Endodermal cell (in vitro differentiated cells): ENCODE results near the gene RPS6KA4. TPM values are rescaled to one million over a fixed set of nuclear protein-coding genes. Genes with fewer than 3 reads are reported as not detected.
"Not testable (repeated sequence)": the region's sequence is repeated elsewhere in the genome, so short reads cannot be mapped to it uniquely, and the experiment has no call there.

Source experiments
- DNase-seq: peaks from one replicate; pipeline ENCODE4 v3.0.0-alpha.2; 2017
- H3K27ac ChIP-seq: 2 replicates; pipeline ENCODE4 v1.5.1; 2013; ENCODE audit warnings: mild to moderate bottlenecking, low read depth, low read length, moderate library complexity
- H3K27me3 ChIP-seq: 2 replicates; pipeline ENCODE4 v1.6.1; 2013; ENCODE audit warnings: mild to moderate bottlenecking, low read length, moderate library complexity; ENCODE audit not compliant: insufficient read depth, control insufficient read depth, poor library complexity, severe bottlenecking
- H3K36me3 ChIP-seq: 2 replicates; pipeline ENCODE4 v1.7.0; 2013; ENCODE audit warnings: mild to moderate bottlenecking, low read length, moderate library complexity; ENCODE audit not compliant: control insufficient read depth, insufficient read depth
- H3K4me1 ChIP-seq: one replicate; pipeline ENCODE4 v1.7.0; 2013; ENCODE audit warnings: low read length; ENCODE audit not compliant: control insufficient read depth, insufficient read depth
- H3K4me3 ChIP-seq: 2 replicates; pipeline ENCODE4 v1.5.1; 2013; ENCODE audit warnings: mild to moderate bottlenecking, low read length, moderate library complexity
- H3K9ac ChIP-seq: 2 replicates; pipeline ENCODE4 v1.6.1; 2013; ENCODE audit warnings: mild to moderate bottlenecking, low read length, moderate library complexity; ENCODE audit not compliant: poor library complexity, severe bottlenecking; ENCODE audit errors: extremely low read depth
- H3K9me3 ChIP-seq: 2 replicates; pipeline ENCODE4 v1.6.1; 2013; ENCODE audit warnings: mild to moderate bottlenecking, low read length, moderate library complexity; ENCODE audit not compliant: control insufficient read depth
- H3K27ac Mint-ChIP-seq: 2 replicates; pipeline ENCODE4 v1.8.0; 2020; ENCODE audit warnings: mixed read lengths
- H3K27me3 Mint-ChIP-seq: 2 replicates; pipeline ENCODE4 v1.8.0; 2021; ENCODE audit warnings: mild to moderate bottlenecking, mixed read lengths; ENCODE audit not compliant: insufficient read depth
- H3K36me3 Mint-ChIP-seq: 2 replicates; pipeline ENCODE4 v1.8.0; 2020; ENCODE audit warnings: low read depth, mixed read lengths
- H3K4me1 Mint-ChIP-seq: 2 replicates; pipeline ENCODE4 v1.8.0; 2020; ENCODE audit warnings: mixed read lengths
- H3K4me3 Mint-ChIP-seq: 2 replicates; pipeline ENCODE4 v1.8.0; 2020; ENCODE audit warnings: mild to moderate bottlenecking, moderate library complexity, mixed read lengths
- H3K9me3 Mint-ChIP-seq: 2 replicates; pipeline ENCODE4 v1.8.0; 2020; ENCODE audit warnings: mild to moderate bottlenecking, mixed read lengths
- CTCF ChIP-seq: fragments of 200-600 bp; sonication (generic); conservative IDR thresholded peaks from 2 replicates; pipeline ENCODE4 v1.5.0; 2021; ENCODE audit warnings: antibody characterized with exemption, mild to moderate bottlenecking
- WGBS, 2 experiments: methylation state at CpG; one replicate each; pipeline versions ENCODE4 v1.1.5 to v1.1.7; 2013; ENCODE audit warnings: missing lambda C conversion rate in 2 of 2, mixed read lengths in 1 of 2; ENCODE audit not compliant: insufficient coverage in 1 of 2, insufficient read length in 1 of 2; 5-methylcytosine and 5-hydroxymethylcytosine counted together
- total RNA-seq, 2 donors: library from RNA; stranded (reverse); fragmentation: NEBNext Ultra II Directional in 1 of 2; extraction: Animal tissue kit (Norgen Biotek cat#: 25700) in 1 of 2; gene quantifications; 2 replicates in 1 of 2; 3 replicates in 1 of 2; pipeline ENCODE4 v1.2.1, GENCODE V29; 2021

Gene RPS6KA4
- total RNA-seq, 2 donors from 2014 or later, result 13.5 to 14.5 TPM

DNA sequence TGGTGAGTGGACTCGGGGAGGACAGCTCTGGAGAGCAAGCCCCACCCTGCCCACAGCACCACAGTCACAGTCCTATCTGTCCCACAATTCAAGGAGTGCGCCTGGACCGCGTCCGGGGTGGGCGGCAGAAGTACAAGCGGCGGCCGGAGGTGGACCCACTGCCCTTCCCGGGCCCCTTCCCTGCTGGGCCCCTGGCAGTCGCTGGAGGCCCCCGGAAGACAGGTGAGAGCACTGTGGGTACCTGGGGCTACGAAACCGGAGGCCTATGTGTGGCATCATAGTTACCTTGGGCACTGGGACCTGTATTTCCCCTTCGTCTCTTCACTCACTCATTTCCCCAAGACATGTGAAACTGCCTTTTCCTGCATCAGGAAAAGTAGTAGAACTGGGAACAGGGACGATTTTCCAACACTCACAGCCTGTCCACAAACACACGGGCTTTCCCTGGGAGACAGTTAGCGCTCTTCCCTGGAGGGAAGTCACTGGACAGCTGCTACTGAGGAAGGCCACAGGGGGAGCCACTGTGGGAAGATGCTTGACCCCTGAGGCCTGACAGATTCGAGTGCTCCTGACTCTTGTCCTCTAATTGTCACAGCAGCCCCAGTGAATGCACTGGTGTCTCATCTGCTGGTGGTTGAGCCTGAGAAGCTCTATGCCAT, 44.7 kb upstream of the RPS6KA4 start:
- H3K9ac ChIP-seq, result no peak overlapping the region
- H3K4me1 ChIP-seq, result peaks cover under 1% of the 10 kb centered on the region
- Mint-ChIP-seq H3K4me3 (no peak overlapping the region), H3K27me3 (no peaks in the 10 kb centered on the region), H3K9me3 (no peaks in the 10 kb centered on the region), H3K36me3 (peaks cover 34% of the 10 kb centered on the region), H3K4me1 (peaks cover 11% of the 10 kb centered on the region), H3K27ac (peak overlapping the region; percentile 59)
- DNase-seq, result no peak
- TF ChIP-seq CTCF, result peak; percentile 62
- 94% methylated on average over 12 to 19 of the region's 19 CpGs for WGBS, 2 experiments
- no peak overlapping the region for H3K27ac ChIP-seq
- H3K27me3 ChIP-seq, result no peaks in the 10 kb centered on the region
- no peaks in the 10 kb centered on the region for H3K9me3 ChIP-seq
- peaks cover 28% of the 10 kb centered on the region for H3K36me3 ChIP-seq
- no peak overlapping the region for H3K4me3 ChIP-seq

DNA sequence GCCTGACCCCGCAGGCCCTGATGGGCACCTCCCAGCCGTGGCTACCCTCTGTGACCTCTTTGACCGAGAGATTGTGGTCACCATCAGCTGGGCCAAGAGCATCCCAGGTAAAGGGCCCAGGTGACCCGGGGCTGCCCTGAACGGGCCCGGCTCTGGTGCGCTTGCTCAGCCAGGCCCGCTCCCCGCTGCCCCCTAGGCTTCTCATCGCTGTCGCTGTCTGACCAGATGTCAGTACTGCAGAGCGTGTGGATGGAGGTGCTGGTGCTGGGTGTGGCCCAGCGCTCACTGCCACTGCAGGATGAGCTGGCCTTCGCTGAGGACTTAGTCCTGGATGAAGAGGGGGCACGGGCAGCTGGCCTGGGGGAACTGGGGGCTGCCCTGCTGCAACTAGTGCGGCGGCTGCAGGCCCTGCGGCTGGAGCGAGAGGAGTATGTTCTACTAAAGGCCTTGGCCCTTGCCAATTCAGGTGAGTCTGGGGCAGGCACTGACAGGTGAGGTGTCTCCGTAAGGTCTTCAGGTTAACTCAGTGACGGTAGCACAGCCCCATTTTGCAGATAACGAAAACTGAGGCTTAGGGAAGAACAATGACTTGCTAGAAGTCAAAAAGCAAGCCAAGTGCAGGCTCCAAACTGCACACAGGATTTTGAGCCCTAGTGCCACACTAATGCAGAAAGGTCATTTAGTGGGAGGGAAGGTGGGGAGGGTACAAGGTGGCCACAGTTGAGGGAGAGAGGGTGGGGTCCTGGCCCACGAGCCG, 44.0 kb upstream of the RPS6KA4 start:
- H3K4me1 Mint-ChIP-seq, result peaks cover 12% of the 10 kb centered on the region
- no peaks in the 10 kb centered on the region for H3K9me3 Mint-ChIP-seq
- no peaks in the 10 kb centered on the region for H3K27me3 ChIP-seq
- H3K4me3 ChIP-seq, result no peak overlapping the region
- H3K9me3 ChIP-seq, result no peaks in the 10 kb centered on the region
- peak overlapping the region; percentile 28 for H3K4me3 Mint-ChIP-seq
- H3K36me3 ChIP-seq, result peaks cover 34% of the 10 kb centered on the region
- peaks cover 5% of the 10 kb centered on the region for H3K4me1 ChIP-seq
- DNase-seq, result peak; percentile 71
- H3K27me3 Mint-ChIP-seq, result no peaks in the 10 kb centered on the region
- WGBS, 2 experiments, result 85 to 92% methylated on average over 11 to 24 of the region's 24 CpGs
- TF ChIP-seq CTCF, result peak; percentile 44
- H3K27ac ChIP-seq, result no peak overlapping the region
- no peak overlapping the region for H3K9ac ChIP-seq
- H3K36me3 Mint-ChIP-seq, result peaks cover 35% of the 10 kb centered on the region
- no peak overlapping the region for H3K27ac Mint-ChIP-seq

DNA sequence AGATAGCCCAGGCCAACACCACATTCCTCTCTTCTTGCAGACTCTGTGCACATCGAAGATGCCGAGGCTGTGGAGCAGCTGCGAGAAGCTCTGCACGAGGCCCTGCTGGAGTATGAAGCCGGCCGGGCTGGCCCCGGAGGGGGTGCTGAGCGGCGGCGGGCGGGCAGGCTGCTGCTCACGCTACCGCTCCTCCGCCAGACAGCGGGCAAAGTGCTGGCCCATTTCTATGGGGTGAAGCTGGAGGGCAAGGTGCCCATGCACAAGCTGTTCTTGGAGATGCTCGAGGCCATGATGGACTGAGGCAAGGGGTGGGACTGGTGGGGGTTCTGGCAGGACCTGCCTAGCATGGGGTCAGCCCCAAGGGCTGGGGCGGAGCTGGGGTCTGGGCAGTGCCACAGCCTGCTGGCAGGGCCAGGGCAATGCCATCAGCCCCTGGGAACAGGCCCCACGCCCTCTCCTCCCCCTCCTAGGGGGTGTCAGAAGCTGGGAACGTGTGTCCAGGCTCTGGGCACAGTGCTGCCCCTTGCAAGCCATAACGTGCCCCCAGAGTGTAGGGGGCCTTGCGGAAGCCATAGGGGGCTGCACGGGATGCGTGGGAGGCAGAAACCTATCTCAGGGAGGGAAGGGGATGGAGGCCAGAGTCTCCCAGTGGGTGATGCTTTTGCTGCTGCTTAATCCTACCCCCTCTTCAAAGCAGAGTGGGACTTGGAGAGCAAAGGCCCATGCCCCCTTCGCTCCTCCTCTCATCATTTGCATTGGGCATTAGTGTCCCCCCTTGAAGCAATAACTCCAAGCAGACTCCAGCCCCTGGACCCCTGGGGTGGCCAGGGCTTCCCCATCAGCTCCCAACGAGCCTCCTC, 43.1 kb upstream of the RPS6KA4 start:
- Histone ChIP-seq H3K4me3 (peak overlapping the region; percentile 84), H3K36me3 (peaks cover 40% of the 10 kb centered on the region)
- H3K27ac ChIP-seq, H3K9me3 Mint-ChIP-seq, H3K27me3 ChIP-seq, H3K4me1 ChIP-seq, H3K27me3 Mint-ChIP-seq, H3K9me3 ChIP-seq, H3K9ac ChIP-seq, DNase-seq: not testable (repeated sequence)
- Mint-ChIP-seq H3K4me3 (peak overlapping the region; percentile 94), H3K27ac (peak overlapping the region; percentile 99), H3K4me1 (peaks cover 12% of the 10 kb centered on the region), H3K36me3 (peaks cover 40% of the 10 kb centered on the region)
- WGBS, 2 experiments, result 87 to 100% methylated on average over 5 to 25 of the region's 25 CpGs
